GM12875 (cell line): ENCODE measurements around the gene MOGAT1.

ENCODE experiments used
- H3K4me3 ChIP-seq: one replicate; pipeline ENCODE4 v1.5.1; 2011; ENCODE audit warnings: low read depth, low read length, control low read depth
- TF ChIP-seq, protein P1 (sequence below): IDR thresholded peaks from 2 replicates; pipeline ENCODE4 v1.5.1; 2011; ENCODE audit warnings: low read depth, mild to moderate bottlenecking, control low read depth, inconsistent platforms, low read length, moderate library complexity, borderline replicate concordance; ENCODE audit not compliant: insufficient read depth

The MOGAT1 gene

DNA sequence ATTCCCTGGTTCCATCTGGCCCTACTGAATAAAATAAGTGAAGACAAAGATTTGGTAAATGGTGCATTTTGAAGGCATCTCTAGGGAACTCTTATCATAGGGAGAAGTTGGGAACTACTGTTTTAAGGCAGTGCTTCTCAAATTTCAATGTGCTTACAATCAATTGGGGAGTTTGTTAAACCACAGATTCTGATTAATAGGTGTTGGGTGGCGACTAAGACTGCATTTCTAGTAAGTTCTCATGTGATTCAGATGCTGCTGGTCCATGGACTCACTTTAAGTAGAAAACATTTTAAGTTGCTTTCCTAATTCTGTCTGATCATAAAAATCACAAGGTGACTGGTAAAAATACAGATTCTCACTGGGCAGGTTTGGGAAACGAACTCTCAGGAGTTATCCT, 30.1 kb upstream of the MOGAT1 start:
- TF ChIP-seq, protein P1, sequence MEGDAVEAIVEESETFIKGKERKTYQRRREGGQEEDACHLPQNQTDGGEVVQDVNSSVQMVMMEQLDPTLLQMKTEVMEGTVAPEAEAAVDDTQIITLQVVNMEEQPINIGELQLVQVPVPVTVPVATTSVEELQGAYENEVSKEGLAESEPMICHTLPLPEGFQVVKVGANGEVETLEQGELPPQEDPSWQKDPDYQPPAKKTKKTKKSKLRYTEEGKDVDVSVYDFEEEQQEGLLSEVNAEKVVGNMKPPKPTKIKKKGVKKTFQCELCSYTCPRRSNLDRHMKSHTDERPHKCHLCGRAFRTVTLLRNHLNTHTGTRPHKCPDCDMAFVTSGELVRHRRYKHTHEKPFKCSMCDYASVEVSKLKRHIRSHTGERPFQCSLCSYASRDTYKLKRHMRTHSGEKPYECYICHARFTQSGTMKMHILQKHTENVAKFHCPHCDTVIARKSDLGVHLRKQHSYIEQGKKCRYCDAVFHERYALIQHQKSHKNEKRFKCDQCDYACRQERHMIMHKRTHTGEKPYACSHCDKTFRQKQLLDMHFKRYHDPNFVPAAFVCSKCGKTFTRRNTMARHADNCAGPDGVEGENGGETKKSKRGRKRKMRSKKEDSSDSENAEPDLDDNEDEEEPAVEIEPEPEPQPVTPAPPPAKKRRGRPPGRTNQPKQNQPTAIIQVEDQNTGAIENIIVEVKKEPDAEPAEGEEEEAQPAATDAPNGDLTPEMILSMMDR: no peak
- no peak overlapping the region for H3K4me3 ChIP-seq

DNA sequence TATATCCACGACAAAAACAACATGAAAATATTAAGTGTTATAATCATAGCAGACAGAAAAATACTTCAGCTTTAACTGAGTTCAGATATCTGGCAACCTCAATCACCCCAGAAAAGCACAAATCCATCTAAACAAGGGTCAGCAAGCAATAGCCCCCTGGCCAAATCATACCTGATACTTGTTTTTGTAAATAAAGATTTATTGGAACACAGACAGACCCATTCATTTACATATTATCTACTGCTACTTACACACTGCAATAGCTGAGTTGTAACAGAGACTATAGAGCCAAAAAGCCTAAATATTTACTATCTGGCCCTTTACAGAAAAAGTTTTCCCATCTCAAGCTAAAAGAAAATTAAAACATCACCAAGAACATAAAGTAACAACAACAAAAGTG, 28.3 kb upstream of the MOGAT1 start:
- H3K4me3 ChIP-seq: no peak overlapping the region
- TF ChIP-seq, protein P1: no peak

DNA sequence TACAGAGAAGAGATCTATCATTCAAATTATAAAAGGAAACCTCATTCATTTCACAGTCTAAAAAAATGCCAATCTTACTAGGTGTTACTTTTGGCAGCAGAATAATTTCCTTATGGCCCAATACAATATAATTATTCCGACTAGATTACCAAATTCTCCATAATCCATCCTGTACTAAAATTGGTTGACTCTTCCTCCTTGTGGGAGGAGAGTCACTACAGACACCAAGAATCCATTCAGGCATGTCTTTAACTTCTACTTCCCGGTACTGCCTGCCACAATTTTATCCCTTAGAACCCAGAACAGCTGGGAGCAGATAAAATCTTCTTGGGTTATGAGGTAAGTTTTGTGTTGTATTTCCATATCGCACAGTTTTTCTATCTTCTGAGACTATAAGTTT, 25.4 kb upstream of the MOGAT1 start:
- TF ChIP-seq, protein P1: no peak
- no peak overlapping the region for H3K4me3 ChIP-seq

DNA sequence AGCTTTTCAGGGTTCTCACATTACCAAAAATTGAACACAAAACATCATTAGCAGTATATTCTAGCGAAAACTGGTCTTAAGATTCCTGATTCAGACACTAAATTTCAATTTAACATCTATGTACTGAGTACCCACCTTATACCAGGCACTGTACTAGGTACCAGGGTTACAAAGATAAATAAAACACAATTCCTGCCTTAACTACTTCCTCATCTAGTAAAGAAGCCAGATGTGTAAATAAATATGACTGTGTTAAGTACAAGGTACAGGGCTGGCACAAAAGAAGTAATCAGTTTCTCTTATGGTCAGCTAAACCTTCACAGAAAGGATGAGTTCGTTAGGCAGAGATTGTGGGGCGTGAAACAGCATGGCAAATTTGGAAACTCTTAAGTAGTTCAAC, 21.7 kb upstream of the MOGAT1 start:
- H3K4me3 ChIP-seq: no peak overlapping the region
- TF ChIP-seq, protein P1: no peak

DNA sequence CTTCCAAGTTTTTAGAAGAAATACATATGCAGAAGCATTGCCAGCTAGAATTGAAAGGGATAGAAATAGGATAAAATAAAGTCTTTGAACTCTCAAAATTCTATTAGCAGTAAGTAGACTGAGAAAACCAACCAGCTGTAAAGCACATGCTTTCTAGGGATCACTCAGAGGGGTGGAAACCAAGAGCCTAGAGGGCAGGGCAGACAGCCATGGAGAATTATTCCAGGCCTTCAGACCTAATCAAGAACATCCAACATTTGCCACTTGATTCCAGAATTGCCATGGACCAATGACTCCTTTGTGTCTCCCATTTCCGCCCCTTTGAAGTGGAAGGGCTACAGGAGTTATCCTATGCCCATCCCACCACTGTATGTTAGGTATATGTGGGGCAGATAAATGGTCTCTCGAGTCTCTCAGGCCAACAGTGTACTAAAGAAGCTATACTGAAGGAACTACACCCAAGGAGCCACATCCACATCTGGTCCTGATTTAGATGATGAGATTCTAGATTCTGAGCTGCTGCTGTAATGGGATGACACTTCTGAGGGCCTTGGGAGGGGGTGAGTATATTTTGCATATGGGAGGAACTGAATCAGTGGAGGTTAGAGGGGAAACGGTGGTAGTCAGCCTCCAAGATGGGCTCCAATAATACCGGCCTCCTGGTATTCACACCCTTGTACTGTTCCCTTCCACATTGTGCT, 19.6 kb upstream of the MOGAT1 start:
- H3K4me3 ChIP-seq: no peak overlapping the region
- TF ChIP-seq, protein P1: no peak

DNA sequence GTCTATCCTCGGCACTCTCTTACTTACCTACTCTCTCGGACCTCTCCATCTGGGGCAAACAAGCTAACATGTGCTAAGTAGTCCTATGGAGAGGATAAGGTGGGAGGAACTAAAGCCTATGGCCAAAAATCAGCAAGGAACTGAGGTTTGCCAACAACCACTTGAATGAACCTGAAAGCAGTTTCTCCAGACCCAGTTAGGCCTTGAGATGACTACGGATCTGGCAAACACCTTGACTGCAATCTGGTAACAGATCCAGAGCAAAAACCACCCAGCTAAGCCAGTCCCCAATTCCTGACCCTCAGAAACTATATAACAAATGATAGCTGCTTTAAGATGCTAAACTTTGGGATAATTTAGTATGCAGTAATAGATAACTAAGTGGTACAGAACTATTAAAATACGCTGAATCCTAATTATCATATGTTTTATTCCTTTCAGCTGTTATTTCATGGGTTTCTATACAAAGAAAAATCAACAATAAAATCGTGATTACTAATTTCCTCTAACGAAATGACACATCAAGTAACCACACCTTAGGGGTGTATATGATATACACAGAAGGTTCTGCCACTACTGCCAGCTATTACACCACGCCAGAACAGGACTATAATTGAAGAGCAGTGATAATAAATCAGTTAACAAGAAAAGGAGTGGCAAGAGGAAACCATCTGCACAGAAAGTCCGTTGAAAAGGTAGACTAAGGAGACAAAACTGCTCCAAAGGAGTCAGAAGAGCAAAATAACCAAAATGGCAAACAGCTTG, 18.8 kb upstream of the MOGAT1 start:
- TF ChIP-seq, protein P1: no peak
- H3K4me3 ChIP-seq: no peak overlapping the region

DNA sequence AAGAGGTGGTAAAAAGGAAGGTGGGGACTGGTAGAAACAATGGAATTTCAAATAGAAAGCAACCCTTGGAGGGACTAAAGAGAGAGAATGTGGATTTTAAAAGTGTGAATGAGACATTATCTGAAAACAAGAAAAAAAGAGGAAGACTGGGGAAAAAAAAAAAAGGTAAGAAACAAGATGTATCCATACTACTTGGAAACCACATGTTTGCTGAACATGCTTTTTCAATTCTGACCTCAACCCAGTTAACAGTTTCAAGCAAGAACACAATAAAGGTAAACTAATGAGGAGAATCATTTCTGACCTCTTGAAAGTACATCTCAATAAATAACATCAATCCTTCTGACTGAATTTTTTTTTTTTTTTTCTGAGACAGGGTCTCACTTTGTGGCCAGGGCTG, 18.2 kb upstream of the MOGAT1 start:
- H3K4me3 ChIP-seq: no peak overlapping the region
- TF ChIP-seq, protein P1: no peak
